HCT116 (cell line): Measurements from ENCODE around the gene LSAMP. TPM values are rescaled to one million over a fixed set of nuclear protein-coding genes. Genes with fewer than 3 reads are reported as not detected.

Experiments
- ATAC-seq: fragments of 200-7000 bp; cut with Tn5 transposase; 2 replicates; pipeline ENCODE4 v1.9.1; 2020; ENCODE audit warnings: mild to moderate bottlenecking, moderate library complexity
- BruUV-seq: library from RNA; stranded (reverse); fragments of 400-500 nt; replicated peaks from 2 replicates; lab custom pipeline; 2021; lab: Mats Ljungman, UMichigan
- CTCF ChIA-PET: fragments of 300-600 bp; sonication (Branson Sonifier 250); formaldehyde crosslinking; loops from one replicate; lab custom pipeline; 2021; ENCODE audit warnings: antibody characterized with exemption; lab: Charles Lee
- POLR2A ChIA-PET: fragments of 300-600, 350-600 bp; sonication (Branson Sonifier 250); formaldehyde crosslinking; loops from one replicate; lab custom pipeline; 2021; ENCODE audit warnings: antibody characterized with exemption; lab: Charles Lee
- RAD21 ChIA-PET, 2 experiments: fragments of 300-600 bp; sonication (Branson Sonifier 250); formaldehyde crosslinking; loops; one replicate each; lab custom pipeline; 2023; ENCODE audit warnings: low total read pairs in 2 of 2; ENCODE audit not compliant: uncharacterized antibody in 2 of 2, unreplicated experiment in 2 of 2, low non-redundant PET in 1 of 2; lab: Charles Lee
- DNase-seq: peaks from one replicate; pipeline ENCODE4 v3.0.0-alpha.2; 2010; ENCODE audit warnings: low read depth, low spot score
- H2AFZ ChIP-seq: fragments of 200-600 bp; shearing (Covaris generic), sonication (generic); 2 replicates; pipeline ENCODE4 v1.6.1; 2017; ENCODE audit warnings: low read depth, mixed run types, mixed read lengths, antibody characterized with exemption, low read length; ENCODE audit not compliant: poor library complexity, severe bottlenecking
- H3K27ac ChIP-seq: 2 replicates; pipeline ENCODE4 v1.5.1; 2012; ENCODE audit warnings: low read depth, low read length
- H3K27me3 ChIP-seq: fragments of 200-600 bp; sonication (generic); 2 replicates; pipeline ENCODE4 v1.6.1; 2016; ENCODE audit warnings: mixed run types, low read length, mixed read lengths; ENCODE audit not compliant: insufficient read depth
- H3K36me3 ChIP-seq, 2 experiments: fragments of 200-500 bp in 1 of 2; fragments of 200-600 bp in 1 of 2; sonication (Bioruptor generic) in 1 of 2; sonication (generic) in 1 of 2; 2 replicates each; pipeline versions ENCODE4 v1.5.1 to v1.6.1; 2014 to 2016; ENCODE audit warnings: low read length in 2 of 2, inconsistent platforms in 1 of 2, mixed read lengths in 1 of 2, mixed run types in 1 of 2; ENCODE audit not compliant: insufficient read depth in 2 of 2, control insufficient read depth in 1 of 2
- H3K4me1 ChIP-seq, 2 experiments: fragments of 200-600 bp in 1 of 2; sonication (generic) in 1 of 2; 2 replicates each; pipeline versions ENCODE4 v1.5.1 to v1.6.1; 2012 to 2017; ENCODE audit warnings: low read length in 2 of 2, inconsistent platforms in 1 of 2, mild to moderate bottlenecking in 1 of 2, mixed read lengths in 1 of 2, mixed run types in 1 of 2, moderate library complexity in 1 of 2; ENCODE audit not compliant: insufficient read depth in 2 of 2, control insufficient read depth in 1 of 2
- H3K4me2 ChIP-seq: fragments of 200-600 bp; sonication (generic); 2 replicates; pipeline ENCODE4 v1.6.1; 2017; ENCODE audit warnings: mixed run types, low read length, mixed read lengths
- H3K4me3 ChIP-seq, 2 experiments: fragments of 200-600 bp in 1 of 2; sonication (generic) in 1 of 2; replicated peaks in 1 of 2; 2 replicates each; pipeline ENCODE4 v1.5.1; 2011 to 2016; ENCODE audit warnings: low read length in 2 of 2, control low read depth in 1 of 2, low read depth in 1 of 2, mild to moderate bottlenecking in 1 of 2, mixed read lengths in 1 of 2, mixed run types in 1 of 2
- H3K79me2 ChIP-seq: fragments of 200-600 bp; sonication (generic); 2 replicates; pipeline ENCODE4 v1.6.1; 2017; ENCODE audit warnings: mild to moderate bottlenecking, mixed run types, low read length, moderate library complexity, mixed read lengths; ENCODE audit not compliant: insufficient read depth
- H3K9ac ChIP-seq: fragments of 200-600 bp; sonication (generic); 2 replicates; pipeline ENCODE4 v1.6.1; 2016; ENCODE audit warnings: low read length, mixed read lengths
- H3K9me2 ChIP-seq: fragments of 200-600 bp; sonication (generic), shearing (Covaris generic); 2 replicates; pipeline ENCODE4 v1.6.1; 2017; ENCODE audit warnings: mixed run types, mild to moderate bottlenecking, moderate library complexity; ENCODE audit not compliant: insufficient read depth
- H3K9me3 ChIP-seq, 2 experiments: fragments of 200-500 bp in 1 of 2; fragments of 200-600 bp in 1 of 2; sonication (Bioruptor generic) in 1 of 2; sonication (generic) in 1 of 2; 2 replicates each; pipeline ENCODE4 v1.6.1; 2014 to 2017; ENCODE audit warnings: low read length in 2 of 2, mixed read lengths in 2 of 2, inconsistent platforms in 1 of 2, low read depth in 1 of 2, mild to moderate bottlenecking in 1 of 2, mixed run types in 1 of 2, moderate library complexity in 1 of 2; ENCODE audit not compliant: control insufficient read depth in 1 of 2, insufficient read depth in 1 of 2
- H4K20me1 ChIP-seq: fragments of 200-600 bp; sonication (generic), shearing (Covaris generic); 2 replicates; pipeline ENCODE4 v1.6.1; 2017; ENCODE audit warnings: mixed run types, mild to moderate bottlenecking, moderate library complexity; ENCODE audit not compliant: insufficient read depth
- CBX3 ChIP-seq: IDR thresholded peaks from 2 replicates; pipeline ENCODE4 v1.6.1; 2012; ENCODE audit warnings: low read depth
- CEBPB ChIP-seq: IDR thresholded peaks from 2 replicates; pipeline ENCODE4 v1.6.1; 2012; ENCODE audit warnings: low read depth
- EZH2 ChIP-seq: fragments of 200-600 bp; sonication (generic); IDR thresholded peaks from 2 replicates; pipeline ENCODE4 v1.6.1; 2017; ENCODE audit warnings: antibody characterized with exemption, mixed run types
- EZH2phosphoT487 ChIP-seq: fragments of 200-600 bp; IDR thresholded peaks from 2 replicates; pipeline ENCODE4 v1.6.1; 2018; ENCODE audit warnings: antibody characterized with exemption, borderline replicate concordance
- FOSL1 ChIP-seq: IDR thresholded peaks from 2 replicates; pipeline ENCODE4 v1.6.1; 2012; ENCODE audit warnings: low read depth
- POLR2A ChIP-seq: IDR thresholded peaks from 2 replicates; pipeline ENCODE4 v1.7.0; 2011; ENCODE audit warnings: borderline replicate concordance; ENCODE audit not compliant: insufficient read depth, insufficient read length; ENCODE audit errors: extremely low read depth
- POLR2AphosphoS5 ChIP-seq: IDR thresholded peaks from 2 replicates; pipeline ENCODE4 v1.6.1; 2011; ENCODE audit warnings: mild to moderate bottlenecking, low read depth, low read length, moderate library complexity
- RAD21 ChIP-seq: IDR thresholded peaks from 2 replicates; pipeline ENCODE4 v1.6.1; 2012; ENCODE audit warnings: low read depth, mild to moderate bottlenecking
- SIN3A ChIP-seq: IDR thresholded peaks from 2 replicates; pipeline ENCODE4 v1.6.1; 2012; ENCODE audit warnings: low read depth
- SP1 ChIP-seq: IDR thresholded peaks from 2 replicates; pipeline ENCODE4 v1.6.1; 2012; ENCODE audit warnings: low read depth
- SRF ChIP-seq: IDR thresholded peaks from 2 replicates; pipeline ENCODE4 v1.6.1; 2012; ENCODE audit warnings: low read depth
- TCF7L2 ChIP-seq: IDR thresholded peaks from 2 replicates; pipeline ENCODE4 v1.7.0; 2011; ENCODE audit warnings: borderline replicate concordance, inconsistent platforms; ENCODE audit not compliant: insufficient read depth, insufficient read length; ENCODE audit errors: extremely low read depth
- YY1 ChIP-seq: IDR thresholded peaks from 2 replicates; pipeline ENCODE4 v1.6.1; 2011; ENCODE audit warnings: low read length, low read depth, moderate library complexity, mild to moderate bottlenecking; ENCODE audit not compliant: insufficient replicate concordance; ENCODE audit errors: extremely low read depth
- ZFX ChIP-seq: fragments of 450-650 bp; IDR thresholded peaks from 2 replicates; pipeline ENCODE4 v1.6.1; 2017
- ZNF274 ChIP-seq: fragments of 200-500 bp; sonication (Bioruptor generic); IDR thresholded peaks from 2 replicates; pipeline ENCODE4 v1.6.1; 2014; ENCODE audit warnings: mild to moderate bottlenecking, low read depth, low read length, inconsistent platforms
- intact Hi-C: fragments of 100-400 bp; cut with micrococcal nuclease; formaldehyde crosslinking; loops from 2 replicates; pipeline ENCODE4 v1.10.0; 2022
- total RNA-seq: library from RNA; stranded (reverse); gene quantifications from one replicate; pipeline ENCODE4 v1.2.1, GENCODE V29; 2021; ENCODE audit not compliant: unreplicated experiment
- TF ChIP-seq, protein P1 (sequence below): IDR thresholded peaks from 2 replicates; pipeline ENCODE4 v1.6.1; 2011; ENCODE audit warnings: mild to moderate bottlenecking, low read length, moderate library complexity; ENCODE audit not compliant: insufficient replicate concordance; ENCODE audit errors: extremely low read depth
- TF ChIP-seq, protein P2 (sequence below): IDR thresholded peaks from 2 replicates; pipeline ENCODE4 v1.6.1; 2012; ENCODE audit warnings: low read depth
- TF ChIP-seq, protein P3 (sequence below): IDR thresholded peaks from 2 replicates; pipeline ENCODE4 v1.6.1; 2012
- TF ChIP-seq, protein P4 (sequence below), 3 experiments: fragments of 200-600 bp in 1 of 3; sonication (generic) in 1 of 3; IDR thresholded peaks in 2 of 3; conservative IDR thresholded peaks in 1 of 3; 2 replicates each; pipeline ENCODE4 v1.5.1; 2012 to 2017; ENCODE audit warnings: low read depth in 2 of 3, low read length in 2 of 3, antibody characterized with exemption in 1 of 3, borderline replicate concordance in 1 of 3, control low read depth in 1 of 3, mild to moderate bottlenecking in 1 of 3, mixed read lengths in 1 of 3, mixed run types in 1 of 3, moderate library complexity in 1 of 3; ENCODE audit not compliant: insufficient read depth in 1 of 3

LSAMP gene
- total RNA-seq, 1 experiment from 2014 or later: 0.25 TPM

DNA sequence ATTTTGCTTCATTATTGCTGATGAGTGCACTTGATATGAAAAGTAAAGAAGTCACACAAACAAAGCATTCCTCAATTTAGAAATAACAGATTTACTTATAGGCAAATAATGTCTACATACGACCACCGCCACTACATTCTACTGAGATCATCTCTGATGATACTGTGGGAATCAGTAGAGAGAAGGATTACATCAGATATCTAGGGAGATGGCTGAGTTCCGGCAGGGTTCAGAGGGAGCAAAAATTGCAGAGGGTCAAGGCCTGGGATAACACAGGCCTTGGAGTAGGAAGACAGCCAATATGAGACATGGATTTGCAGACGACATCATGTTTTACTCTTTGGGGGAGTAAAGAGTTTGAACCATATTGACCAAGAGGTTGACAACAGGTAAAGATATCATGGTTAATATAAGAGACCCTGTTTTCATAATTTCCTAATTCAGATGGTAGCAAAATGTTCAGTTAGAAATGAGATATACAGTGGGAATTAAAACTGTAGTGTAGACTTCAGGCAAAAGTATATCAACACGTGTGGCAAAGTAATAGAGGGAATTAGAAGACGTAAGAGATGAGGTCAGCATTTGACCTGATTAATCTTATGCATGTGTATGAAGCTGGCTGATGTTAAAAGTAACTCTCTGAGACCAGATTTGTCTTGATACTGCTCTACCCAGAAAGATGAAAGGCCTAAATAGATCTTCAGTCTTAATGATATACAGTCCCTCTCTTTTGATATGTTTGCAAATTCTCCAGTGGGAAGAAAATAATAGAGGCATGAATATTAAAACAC lies 15.6 kb downstream of the LSAMP start:
- Histone ChIP-seq H3K9me3 (no peaks in the 10 kb centered on the region), H3K9me2 (no peaks in the 10 kb centered on the region), H3K4me1 (no peaks in the 10 kb centered on the region), H4K20me1 (no peaks in the 10 kb centered on the region), H3K36me3 (no peaks in the 10 kb centered on the region), H3K4me3 (no peak overlapping the region), H3K79me2 (no peaks in the 10 kb centered on the region), H3K27me3 (no peaks in the 10 kb centered on the region), H2AFZ (no peak overlapping the region), H3K4me2 (no peak overlapping the region), H3K27ac (no peak overlapping the region), H3K9ac (no peak overlapping the region)
- no peak for ATAC-seq
- no peak for DNase-seq
- no TSS peak for BruUV-seq
- RAD21 ChIA-PET: no interaction called here
- CTCF ChIA-PET: no interaction called here
- TF ChIP-seq, protein P1, sequence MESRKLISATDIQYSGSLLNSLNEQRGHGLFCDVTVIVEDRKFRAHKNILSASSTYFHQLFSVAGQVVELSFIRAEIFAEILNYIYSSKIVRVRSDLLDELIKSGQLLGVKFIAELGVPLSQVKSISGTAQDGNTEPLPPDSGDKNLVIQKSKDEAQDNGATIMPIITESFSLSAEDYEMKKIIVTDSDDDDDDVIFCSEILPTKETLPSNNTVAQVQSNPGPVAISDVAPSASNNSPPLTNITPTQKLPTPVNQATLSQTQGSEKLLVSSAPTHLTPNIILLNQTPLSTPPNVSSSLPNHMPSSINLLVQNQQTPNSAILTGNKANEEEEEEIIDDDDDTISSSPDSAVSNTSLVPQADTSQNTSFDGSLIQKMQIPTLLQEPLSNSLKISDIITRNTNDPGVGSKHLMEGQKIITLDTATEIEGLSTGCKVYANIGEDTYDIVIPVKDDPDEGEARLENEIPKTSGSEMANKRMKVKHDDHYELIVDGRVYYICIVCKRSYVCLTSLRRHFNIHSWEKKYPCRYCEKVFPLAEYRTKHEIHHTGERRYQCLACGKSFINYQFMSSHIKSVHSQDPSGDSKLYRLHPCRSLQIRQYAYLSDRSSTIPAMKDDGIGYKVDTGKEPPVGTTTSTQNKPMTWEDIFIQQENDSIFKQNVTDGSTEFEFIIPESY: no peak
- no peak for TF ChIP-seq SP1
- TF ChIP-seq, protein P2, sequence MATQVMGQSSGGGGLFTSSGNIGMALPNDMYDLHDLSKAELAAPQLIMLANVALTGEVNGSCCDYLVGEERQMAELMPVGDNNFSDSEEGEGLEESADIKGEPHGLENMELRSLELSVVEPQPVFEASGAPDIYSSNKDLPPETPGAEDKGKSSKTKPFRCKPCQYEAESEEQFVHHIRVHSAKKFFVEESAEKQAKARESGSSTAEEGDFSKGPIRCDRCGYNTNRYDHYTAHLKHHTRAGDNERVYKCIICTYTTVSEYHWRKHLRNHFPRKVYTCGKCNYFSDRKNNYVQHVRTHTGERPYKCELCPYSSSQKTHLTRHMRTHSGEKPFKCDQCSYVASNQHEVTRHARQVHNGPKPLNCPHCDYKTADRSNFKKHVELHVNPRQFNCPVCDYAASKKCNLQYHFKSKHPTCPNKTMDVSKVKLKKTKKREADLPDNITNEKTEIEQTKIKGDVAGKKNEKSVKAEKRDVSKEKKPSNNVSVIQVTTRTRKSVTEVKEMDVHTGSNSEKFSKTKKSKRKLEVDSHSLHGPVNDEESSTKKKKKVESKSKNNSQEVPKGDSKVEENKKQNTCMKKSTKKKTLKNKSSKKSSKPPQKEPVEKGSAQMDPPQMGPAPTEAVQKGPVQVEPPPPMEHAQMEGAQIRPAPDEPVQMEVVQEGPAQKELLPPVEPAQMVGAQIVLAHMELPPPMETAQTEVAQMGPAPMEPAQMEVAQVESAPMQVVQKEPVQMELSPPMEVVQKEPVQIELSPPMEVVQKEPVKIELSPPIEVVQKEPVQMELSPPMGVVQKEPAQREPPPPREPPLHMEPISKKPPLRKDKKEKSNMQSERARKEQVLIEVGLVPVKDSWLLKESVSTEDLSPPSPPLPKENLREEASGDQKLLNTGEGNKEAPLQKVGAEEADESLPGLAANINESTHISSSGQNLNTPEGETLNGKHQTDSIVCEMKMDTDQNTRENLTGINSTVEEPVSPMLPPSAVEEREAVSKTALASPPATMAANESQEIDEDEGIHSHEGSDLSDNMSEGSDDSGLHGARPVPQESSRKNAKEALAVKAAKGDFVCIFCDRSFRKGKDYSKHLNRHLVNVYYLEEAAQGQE: no peak
- no peak for TF ChIP-seq SIN3A
- no peak for TF ChIP-seq EZH2
- TF ChIP-seq, protein P3, sequence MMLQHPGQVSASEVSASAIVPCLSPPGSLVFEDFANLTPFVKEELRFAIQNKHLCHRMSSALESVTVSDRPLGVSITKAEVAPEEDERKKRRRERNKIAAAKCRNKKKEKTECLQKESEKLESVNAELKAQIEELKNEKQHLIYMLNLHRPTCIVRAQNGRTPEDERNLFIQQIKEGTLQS: no peak
- no peak for TF ChIP-seq EZH2phosphoT487
- TF ChIP-seq POLR2AphosphoS5: no peak
- TF ChIP-seq, protein P4, sequence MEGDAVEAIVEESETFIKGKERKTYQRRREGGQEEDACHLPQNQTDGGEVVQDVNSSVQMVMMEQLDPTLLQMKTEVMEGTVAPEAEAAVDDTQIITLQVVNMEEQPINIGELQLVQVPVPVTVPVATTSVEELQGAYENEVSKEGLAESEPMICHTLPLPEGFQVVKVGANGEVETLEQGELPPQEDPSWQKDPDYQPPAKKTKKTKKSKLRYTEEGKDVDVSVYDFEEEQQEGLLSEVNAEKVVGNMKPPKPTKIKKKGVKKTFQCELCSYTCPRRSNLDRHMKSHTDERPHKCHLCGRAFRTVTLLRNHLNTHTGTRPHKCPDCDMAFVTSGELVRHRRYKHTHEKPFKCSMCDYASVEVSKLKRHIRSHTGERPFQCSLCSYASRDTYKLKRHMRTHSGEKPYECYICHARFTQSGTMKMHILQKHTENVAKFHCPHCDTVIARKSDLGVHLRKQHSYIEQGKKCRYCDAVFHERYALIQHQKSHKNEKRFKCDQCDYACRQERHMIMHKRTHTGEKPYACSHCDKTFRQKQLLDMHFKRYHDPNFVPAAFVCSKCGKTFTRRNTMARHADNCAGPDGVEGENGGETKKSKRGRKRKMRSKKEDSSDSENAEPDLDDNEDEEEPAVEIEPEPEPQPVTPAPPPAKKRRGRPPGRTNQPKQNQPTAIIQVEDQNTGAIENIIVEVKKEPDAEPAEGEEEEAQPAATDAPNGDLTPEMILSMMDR (IDR thresholded peaks at IDR 0.05 in 2 of 3, conservative IDR thresholded peaks at IDR 0.05 in 1 of 3; ENCODE audit: borderline replicate concordance in 1 of 3, insufficient read depth in 1 of 3, low read depth in 2 of 3, low read length in 2 of 3): no peak
- TF ChIP-seq CBX3: no peak
- no peak for TF ChIP-seq FOSL1
- TF ChIP-seq RAD21: no peak
- TF ChIP-seq POLR2A: no peak
- no peak for TF ChIP-seq SRF
- no peak for TF ChIP-seq YY1
- no peak for TF ChIP-seq TCF7L2
- no peak for TF ChIP-seq ZNF274
- TF ChIP-seq ZFX: no peak
- no peak for TF ChIP-seq CEBPB
- POLR2A ChIA-PET: no interaction called here
- intact Hi-C loops: no loop called here
